ENCODE results near the gene CDH23. TPM values are rescaled to one million over a fixed set of nuclear protein-coding genes. Genes with fewer than 3 reads are reported as not detected.

Gene CDH23
- total and polyA plus RNA-seq, 2 experiments from 2014 or later, result 0.08 TPM; not detected in 1

DNA sequence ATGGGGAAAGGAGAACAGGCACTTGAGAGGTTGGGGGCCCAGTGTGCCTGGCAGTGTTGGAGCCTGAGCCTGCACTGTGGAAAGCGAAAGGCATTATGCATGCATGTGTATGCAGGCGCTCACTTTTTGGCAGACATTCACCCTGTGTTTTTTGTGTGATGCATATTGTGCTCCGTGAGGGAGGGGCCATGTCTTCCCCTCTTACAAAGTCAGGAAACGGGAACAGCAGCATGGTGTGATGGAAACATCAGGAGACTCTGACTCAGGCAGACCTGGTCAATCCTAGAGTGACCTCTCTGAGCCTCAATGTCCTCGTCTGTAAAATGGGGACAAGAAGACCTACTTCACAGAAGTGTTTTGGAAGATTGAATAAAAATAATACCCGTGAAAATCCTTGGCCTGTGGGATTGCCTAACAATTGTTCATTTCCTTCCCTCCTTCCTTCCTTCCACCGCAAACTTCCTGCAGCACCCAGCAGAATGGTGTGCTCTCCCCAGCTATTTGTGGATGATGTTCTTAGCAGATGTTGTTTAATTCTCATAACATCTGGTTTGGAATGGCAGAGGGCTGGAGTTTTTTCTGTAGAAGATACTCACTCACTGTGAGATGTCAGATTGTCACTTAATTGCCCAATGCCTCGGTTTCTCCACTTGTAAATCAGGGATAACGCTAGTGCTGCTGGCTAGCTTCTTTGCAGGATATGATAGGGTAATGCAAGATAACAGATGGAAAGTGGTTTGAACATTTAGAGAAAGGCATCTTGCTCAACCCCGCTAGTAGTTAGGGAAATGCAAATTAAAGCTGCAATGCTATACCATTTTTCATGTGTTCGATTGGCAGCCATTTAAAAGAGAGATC is 39.8 kb downstream of the CDH23 start:
- no peak for DNase-seq
- Histone ChIP-seq H3K27ac (no peak overlapping the region), H3K79me2 (ENCODE audit: insufficient read depth) (no peaks in the 10 kb centered on the region), H2AFZ (no peak overlapping the region), H3K9ac (no peak overlapping the region), H3K4me1 (ENCODE audit: insufficient read depth) (no peaks in the 10 kb centered on the region), H3K4me3 (no peak overlapping the region), H3K4me2 (ENCODE audit: unreplicated experiment) (no peak overlapping the region), H3F3A (ENCODE audit: insufficient read depth) (no peaks in the 10 kb centered on the region), H4K20me1 (ENCODE audit: insufficient read depth) (no peaks in the 10 kb centered on the region), H3K9me2 (ENCODE audit: insufficient read depth) (no peaks in the 10 kb centered on the region), H3K27me3 (replicated peaks; ENCODE audit: insufficient read depth) (peaks cover 12% of the 10 kb centered on the region; the same call in 1 of the 2 replicates), H3K36me3 (ENCODE audit: low read depth) (no peaks in the 10 kb centered on the region), H3K9me3 (ENCODE audit: low read depth) (no peaks in the 10 kb centered on the region)
- TF ChIP-seq EZH2 (IDR thresholded peaks at IDR 0.05; ENCODE audit: insufficient read depth, poor library complexity, severe bottlenecking), result no peak
- no peak for TF ChIP-seq EZH2phosphoT487 (IDR thresholded peaks at IDR 0.05; ENCODE audit: insufficient read depth, low read depth)
- WGBS, 2 experiments (ENCODE audit: low coverage in 1 of 2, low lambda C conversion rate in 2 of 2, missing lambda C conversion rate in 2 of 2), result 61 to 65% methylated on average over 11 of the region's 11 CpGs
- in situ Hi-C loops (cut with MboI), result no loop called here

DNA sequence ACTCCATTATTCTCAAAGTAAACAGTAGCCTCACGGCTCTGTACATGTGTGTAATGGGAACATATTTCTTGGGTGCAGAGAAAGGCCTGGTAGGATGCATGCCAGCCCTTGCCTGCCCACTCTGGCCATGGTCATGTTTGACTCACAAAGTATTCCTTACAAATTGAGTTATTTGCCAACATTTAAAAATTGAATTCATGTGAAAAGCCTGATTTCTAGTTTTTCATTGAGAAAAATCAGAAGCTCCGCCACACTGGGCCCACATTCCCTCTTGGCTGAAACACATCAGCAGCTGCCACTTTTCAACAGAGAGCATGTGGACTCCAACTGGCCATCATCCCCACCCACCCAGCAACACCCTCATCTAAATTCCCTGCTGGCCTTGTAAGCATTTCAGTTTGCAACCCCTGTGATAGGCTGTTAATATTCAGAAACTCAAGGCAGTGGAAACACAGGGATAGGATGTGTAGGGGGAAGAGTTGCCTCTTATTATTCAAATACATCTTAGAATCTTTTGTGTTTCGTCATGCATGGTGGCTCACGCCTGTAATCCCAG is 40.9 kb downstream of the CDH23 start:
- no peak for TF ChIP-seq EZH2 (IDR thresholded peaks at IDR 0.05; ENCODE audit: insufficient read depth, poor library complexity, severe bottlenecking)
- Histone ChIP-seq H3K27ac (no peak overlapping the region), H3K4me1 (ENCODE audit: insufficient read depth) (no peaks in the 10 kb centered on the region), H4K20me1 (ENCODE audit: insufficient read depth) (no peaks in the 10 kb centered on the region), H2AFZ (no peak overlapping the region), H3K4me2 (ENCODE audit: unreplicated experiment) (no peak overlapping the region), H3K9me3 (ENCODE audit: low read depth) (no peaks in the 10 kb centered on the region), H3K9me2 (ENCODE audit: insufficient read depth) (no peaks in the 10 kb centered on the region), H3K9ac (no peak overlapping the region), H3K27me3 (replicated peaks; ENCODE audit: insufficient read depth) (peaks cover 18% of the 10 kb centered on the region), H3K36me3 (ENCODE audit: low read depth) (no peaks in the 10 kb centered on the region), H3F3A (ENCODE audit: insufficient read depth) (no peaks in the 10 kb centered on the region), H3K4me3 (no peak overlapping the region), H3K79me2 (ENCODE audit: insufficient read depth) (no peaks in the 10 kb centered on the region)
- no peak for DNase-seq
- WGBS, 2 experiments (ENCODE audit: low coverage in 1 of 2, low lambda C conversion rate in 2 of 2, missing lambda C conversion rate in 2 of 2), result 35 to 43% methylated on average over 4 of the region's 4 CpGs
- in situ Hi-C loops (cut with MboI), result no loop called here

DNA sequence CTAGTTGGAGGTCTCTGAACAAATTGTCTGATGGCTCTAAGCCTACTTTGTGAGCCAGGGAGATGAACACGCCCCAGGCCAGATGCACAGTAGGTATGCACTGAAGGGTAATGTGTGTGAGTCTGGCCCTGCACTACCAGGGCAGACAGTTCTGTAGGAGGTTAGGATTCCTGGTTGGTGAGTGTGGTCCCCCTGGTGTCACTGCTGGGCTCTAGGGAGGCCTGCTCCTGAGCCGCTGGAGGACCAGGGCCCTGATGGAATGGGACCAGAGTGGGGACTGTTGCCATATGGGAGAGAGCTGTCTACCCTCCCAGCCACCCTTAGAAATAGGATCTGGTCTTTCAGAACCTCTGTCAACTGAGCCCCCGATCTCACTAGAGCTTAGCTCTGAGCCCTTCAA is 42.0 kb downstream of the CDH23 start:
- no peaks in the 10 kb centered on the region for H4K20me1 ChIP-seq (ENCODE audit: insufficient read depth)
- DNase-seq, result no peak
- H3F3A ChIP-seq (ENCODE audit: insufficient read depth), result no peaks in the 10 kb centered on the region
- no peak overlapping the region for H3K27ac ChIP-seq
- H3K27me3 ChIP-seq (replicated peaks; ENCODE audit: insufficient read depth), result peaks cover 18% of the 10 kb centered on the region
- H3K9me2 ChIP-seq (ENCODE audit: insufficient read depth), result no peaks in the 10 kb centered on the region
- no peak overlapping the region for H3K4me3 ChIP-seq
- 54 to 68% methylated on average over 3 of the region's 3 CpGs for WGBS, 2 experiments (ENCODE audit: low coverage in 1 of 2, low lambda C conversion rate in 2 of 2, missing lambda C conversion rate in 2 of 2)
- no peak overlapping the region for H3K9ac ChIP-seq
- H3K36me3 ChIP-seq (ENCODE audit: low read depth), result no peaks in the 10 kb centered on the region
- no peak overlapping the region for H2AFZ ChIP-seq
- TF ChIP-seq EZH2 (IDR thresholded peaks at IDR 0.05; ENCODE audit: insufficient read depth, poor library complexity, severe bottlenecking) (no peak), EZH2phosphoT487 (IDR thresholded peaks at IDR 0.05; ENCODE audit: insufficient read depth, low read depth) (no peak)
- in situ Hi-C loops (cut with MboI), result no loop called here
- H3K4me2 ChIP-seq (ENCODE audit: unreplicated experiment), result no peak overlapping the region
- H3K4me1 ChIP-seq (ENCODE audit: insufficient read depth), result no peaks in the 10 kb centered on the region
- H3K79me2 ChIP-seq (ENCODE audit: insufficient read depth), result no peaks in the 10 kb centered on the region
- no peaks in the 10 kb centered on the region for H3K9me3 ChIP-seq (ENCODE audit: low read depth)

DNA sequence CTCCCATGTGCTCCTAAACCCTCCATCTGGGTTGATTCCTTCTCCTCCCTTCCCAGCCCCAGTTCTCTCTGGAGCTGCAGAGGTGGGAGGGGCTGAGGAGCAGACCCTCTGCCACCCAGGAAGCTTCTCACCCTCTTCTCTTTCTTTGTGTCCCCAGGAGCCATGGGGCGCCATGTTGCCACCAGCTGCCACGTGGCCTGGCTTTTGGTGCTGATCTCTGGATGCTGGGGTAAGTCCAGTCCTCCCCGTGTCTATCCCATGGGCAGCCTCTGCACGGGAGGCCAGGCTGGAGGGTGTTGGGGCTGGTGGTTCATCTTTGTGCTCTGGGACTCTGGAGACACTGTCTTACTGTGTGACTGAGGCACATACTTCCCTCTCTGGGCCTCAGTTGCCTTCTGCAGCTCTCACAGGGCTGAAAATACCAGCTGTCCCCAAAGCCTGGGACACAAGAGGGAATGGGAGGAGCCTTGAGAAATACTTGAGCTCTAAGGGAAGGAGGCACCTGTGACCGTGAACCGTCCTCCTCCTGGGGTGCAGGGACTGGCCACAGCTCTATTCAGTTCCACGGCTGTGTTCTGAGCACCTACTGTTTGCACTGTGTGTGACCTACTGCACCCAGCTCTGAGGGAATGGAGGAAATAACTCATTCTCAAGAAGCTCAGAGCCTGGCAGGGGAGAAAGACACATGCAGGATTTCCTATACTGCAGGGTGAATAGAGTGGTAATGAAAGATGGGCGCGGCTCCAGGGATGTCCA is 43.1 kb downstream of the CDH23 start:
- Histone ChIP-seq H3K4me2 (ENCODE audit: unreplicated experiment) (no peak overlapping the region), H3K9me2 (ENCODE audit: insufficient read depth) (no peaks in the 10 kb centered on the region), H3K9me3 (ENCODE audit: low read depth) (no peaks in the 10 kb centered on the region), H3K4me1 (ENCODE audit: insufficient read depth) (no peaks in the 10 kb centered on the region), H3F3A (ENCODE audit: insufficient read depth) (no peaks in the 10 kb centered on the region), H3K9ac (no peak overlapping the region), H3K36me3 (ENCODE audit: low read depth) (no peaks in the 10 kb centered on the region), H3K4me3 (no peak overlapping the region), H3K79me2 (ENCODE audit: insufficient read depth) (no peaks in the 10 kb centered on the region), H3K27ac (no peak overlapping the region), H2AFZ (no peak overlapping the region), H4K20me1 (ENCODE audit: insufficient read depth) (no peaks in the 10 kb centered on the region), H3K27me3 (replicated peaks; ENCODE audit: insufficient read depth) (peaks cover 18% of the 10 kb centered on the region)
- no peak for DNase-seq
- no peak for TF ChIP-seq EZH2 (IDR thresholded peaks at IDR 0.05; ENCODE audit: insufficient read depth, poor library complexity, severe bottlenecking)
- no peak for TF ChIP-seq EZH2phosphoT487 (IDR thresholded peaks at IDR 0.05; ENCODE audit: insufficient read depth, low read depth)
- in situ Hi-C loops (cut with MboI), result no loop called here
- WGBS, 2 experiments (ENCODE audit: low coverage in 1 of 2, low lambda C conversion rate in 2 of 2, missing lambda C conversion rate in 2 of 2), result 64 to 66% methylated on average over 9 of the region's 9 CpGs

Measured in GM23248 (cell line).